H1 (cell line): ENCODE data around the gene KCNE4. TPM values are rescaled to one million over a fixed set of nuclear protein-coding genes. Genes with fewer than 3 reads are reported as not detected.

ENCODE experiments used
- CHD7 ChIP-seq: fragments of 300-600 bp; sonication (generic); IDR thresholded peaks from 2 replicates; pipeline ENCODE4 v1.7.1; 2012; ENCODE audit warnings: low read length, moderate library complexity, mild to moderate bottlenecking, inconsistent platforms; ENCODE audit not compliant: insufficient replicate concordance
- CTCF ChIP-seq, 3 experiments: IDR thresholded peaks; 1 replicate in 2 of 3; 2 replicates in 1 of 3; pipeline versions ENCODE4 v1.5.1 to v1.6.1; 2011; ENCODE audit warnings: low read length in 3 of 3, mild to moderate bottlenecking in 3 of 3, inconsistent platforms in 2 of 3, low read depth in 1 of 3, moderate library complexity in 1 of 3; ENCODE audit not compliant: insufficient read depth in 1 of 3; ENCODE audit errors: control extremely low read depth in 1 of 3
- EZH2 ChIP-seq: fragments of 200-600 bp; sonication (generic); IDR thresholded peaks from 2 replicates; pipeline ENCODE4 v1.7.1; 2012; ENCODE audit warnings: low read depth, mild to moderate bottlenecking, moderate library complexity, low read length, inconsistent platforms; ENCODE audit not compliant: severe bottlenecking
- HDAC2 ChIP-seq, 2 experiments: fragments of 300-600 bp in 1 of 2; sonication (generic) in 1 of 2; IDR thresholded peaks; 2 replicates each; pipeline ENCODE4 v1.6.1; 2011 to 2012; ENCODE audit warnings: low read depth in 2 of 2, low read length in 2 of 2, mild to moderate bottlenecking in 2 of 2, moderate library complexity in 2 of 2, borderline replicate concordance in 1 of 2, inconsistent platforms in 1 of 2
- POU5F1 ChIP-seq: IDR thresholded peaks from 2 replicates; pipeline ENCODE4 v1.6.1; 2011; ENCODE audit warnings: low read depth, mild to moderate bottlenecking, low read length, moderate library complexity
- polyA plus RNA-seq, 7 experiments: library from polyadenylated mRNA; depleted of rRNA in 3 of 7; stranded (reverse) in 5 of 7; unstranded in 2 of 7; fragments of >200 nt in 5 of 7; fragments of 200-250 nt in 2 of 7; gene quantifications; 1 replicate in 5 of 7; 2 replicates in 1 of 7; 4 replicates in 1 of 7; pipeline versions ENCODE4 v1.2.1 to v1.2.3, GENCODE V29; 2011 to 2013; ENCODE audit warnings: missing spikeins in 2 of 7, mixed read lengths in 2 of 7
- total RNA-seq: library from RNA; stranded (reverse); fragmentation: NEBNext Ultra II Directional; extraction: Animal tissue kit (Norgen Biotek cat#: 25700); gene quantifications from 2 replicates; pipeline ENCODE4 v1.2.1, GENCODE V29; 2021

KCNE4 gene
- total and polyA plus RNA-seq, 2 of the 8 experiments (the other 6 are each of a cell fraction or from before 2014, with no cell fraction given): 0.08 to 0.09 TPM

GRCh38 chr2:223053484-223054192, 1.6 kb downstream of the KCNE4 start (continued):
- TF ChIP-seq CHD7 (no peak), POU5F1 (no peak), HDAC2 (IDR thresholded peaks at IDR 0.05; ENCODE audit: borderline replicate concordance in 1 of 2, low read depth in 2 of 2, low read length in 2 of 2) (no peak), CTCF (IDR thresholded peaks at IDR 0.05; ENCODE audit: control extremely low read depth in 1 of 3, insufficient read depth in 1 of 3, low read depth in 1 of 3, low read length in 3 of 3) (no peak), EZH2 (no peak)
